PFSK-1 (cell line): ENCODE results near the gene MIEN1.

Source experiments
- FOXP2 ChIP-seq: optimal IDR thresholded peaks from 2 replicates; pipeline ENCODE3; 2011; ENCODE audit warnings: borderline replicate concordance, control low read depth, inconsistent platforms; ENCODE audit not compliant: insufficient read depth; ENCODE audit errors: extremely low read length, extremely low read depth
- POLR2AphosphoS5 ChIP-seq: IDR thresholded peaks from 2 replicates; pipeline ENCODE4 v1.6.1; 2012; ENCODE audit warnings: low read depth, mild to moderate bottlenecking, control low read depth, low read length, moderate library complexity
- SIN3A ChIP-seq: IDR thresholded peaks from 2 replicates; pipeline ENCODE4 v1.6.1; 2012; ENCODE audit warnings: mild to moderate bottlenecking, low read length, moderate library complexity, borderline replicate concordance; ENCODE audit not compliant: insufficient read depth
- TAF1 ChIP-seq: IDR thresholded peaks from 2 replicates; pipeline ENCODE4 v1.6.1; 2012; ENCODE audit warnings: low read length, control low read depth, borderline replicate concordance; ENCODE audit not compliant: insufficient read depth
- TF ChIP-seq, protein P1 (sequence below), 2 experiments: IDR thresholded peaks; 2 replicates each; pipeline versions ENCODE4 v1.6.1 to v1.8.0; 2011 to 2012; ENCODE audit warnings: low read depth in 2 of 2, low read length in 2 of 2, control low read depth in 1 of 2, inconsistent platforms in 1 of 2, mild to moderate bottlenecking in 1 of 2, moderate library complexity in 1 of 2; ENCODE audit not compliant: insufficient read depth in 1 of 2

Gene MIEN1

DNA sequence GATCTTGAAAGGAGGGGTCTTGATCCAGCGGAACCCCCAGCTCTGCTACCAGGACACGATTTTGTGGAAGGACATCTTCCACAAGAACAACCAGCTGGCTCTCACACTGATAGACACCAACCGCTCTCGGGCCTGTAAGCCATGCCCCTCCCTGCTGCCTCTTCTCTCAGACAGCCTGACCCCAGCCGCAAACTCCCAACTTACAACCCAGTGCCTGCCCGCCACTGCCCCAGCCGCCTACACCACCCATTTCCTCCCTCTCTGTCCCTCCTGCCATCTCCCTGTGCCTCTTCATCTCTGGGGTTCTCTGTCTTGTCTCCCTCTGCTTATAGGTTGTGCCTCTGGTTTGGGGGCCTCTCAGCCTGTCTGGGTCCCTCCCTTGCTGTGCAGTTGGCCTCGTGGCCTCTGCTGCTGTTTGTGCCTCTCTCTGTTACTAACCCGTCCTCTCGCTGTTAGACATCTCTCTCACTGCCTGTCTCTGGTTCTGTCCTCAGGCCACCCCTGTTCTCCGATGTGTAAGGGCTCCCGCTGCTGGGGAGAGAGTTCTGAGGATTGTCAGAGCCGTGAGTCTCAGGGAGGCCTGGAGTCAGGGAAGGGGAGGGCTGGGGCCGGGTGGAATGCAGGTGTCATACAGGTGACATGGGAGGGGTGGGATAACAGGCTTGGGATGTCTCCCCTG lies 20.9 kb downstream of the MIEN1 start:
- TF ChIP-seq TAF1 (no peak), FOXP2 (no peak), POLR2AphosphoS5 (no peak), SIN3A (no peak)
- TF ChIP-seq, protein P1, sequence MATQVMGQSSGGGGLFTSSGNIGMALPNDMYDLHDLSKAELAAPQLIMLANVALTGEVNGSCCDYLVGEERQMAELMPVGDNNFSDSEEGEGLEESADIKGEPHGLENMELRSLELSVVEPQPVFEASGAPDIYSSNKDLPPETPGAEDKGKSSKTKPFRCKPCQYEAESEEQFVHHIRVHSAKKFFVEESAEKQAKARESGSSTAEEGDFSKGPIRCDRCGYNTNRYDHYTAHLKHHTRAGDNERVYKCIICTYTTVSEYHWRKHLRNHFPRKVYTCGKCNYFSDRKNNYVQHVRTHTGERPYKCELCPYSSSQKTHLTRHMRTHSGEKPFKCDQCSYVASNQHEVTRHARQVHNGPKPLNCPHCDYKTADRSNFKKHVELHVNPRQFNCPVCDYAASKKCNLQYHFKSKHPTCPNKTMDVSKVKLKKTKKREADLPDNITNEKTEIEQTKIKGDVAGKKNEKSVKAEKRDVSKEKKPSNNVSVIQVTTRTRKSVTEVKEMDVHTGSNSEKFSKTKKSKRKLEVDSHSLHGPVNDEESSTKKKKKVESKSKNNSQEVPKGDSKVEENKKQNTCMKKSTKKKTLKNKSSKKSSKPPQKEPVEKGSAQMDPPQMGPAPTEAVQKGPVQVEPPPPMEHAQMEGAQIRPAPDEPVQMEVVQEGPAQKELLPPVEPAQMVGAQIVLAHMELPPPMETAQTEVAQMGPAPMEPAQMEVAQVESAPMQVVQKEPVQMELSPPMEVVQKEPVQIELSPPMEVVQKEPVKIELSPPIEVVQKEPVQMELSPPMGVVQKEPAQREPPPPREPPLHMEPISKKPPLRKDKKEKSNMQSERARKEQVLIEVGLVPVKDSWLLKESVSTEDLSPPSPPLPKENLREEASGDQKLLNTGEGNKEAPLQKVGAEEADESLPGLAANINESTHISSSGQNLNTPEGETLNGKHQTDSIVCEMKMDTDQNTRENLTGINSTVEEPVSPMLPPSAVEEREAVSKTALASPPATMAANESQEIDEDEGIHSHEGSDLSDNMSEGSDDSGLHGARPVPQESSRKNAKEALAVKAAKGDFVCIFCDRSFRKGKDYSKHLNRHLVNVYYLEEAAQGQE (IDR thresholded peaks at IDR 0.05; ENCODE audit: insufficient read depth in 1 of 2, low read depth in 2 of 2, low read length in 2 of 2) = no peak

DNA sequence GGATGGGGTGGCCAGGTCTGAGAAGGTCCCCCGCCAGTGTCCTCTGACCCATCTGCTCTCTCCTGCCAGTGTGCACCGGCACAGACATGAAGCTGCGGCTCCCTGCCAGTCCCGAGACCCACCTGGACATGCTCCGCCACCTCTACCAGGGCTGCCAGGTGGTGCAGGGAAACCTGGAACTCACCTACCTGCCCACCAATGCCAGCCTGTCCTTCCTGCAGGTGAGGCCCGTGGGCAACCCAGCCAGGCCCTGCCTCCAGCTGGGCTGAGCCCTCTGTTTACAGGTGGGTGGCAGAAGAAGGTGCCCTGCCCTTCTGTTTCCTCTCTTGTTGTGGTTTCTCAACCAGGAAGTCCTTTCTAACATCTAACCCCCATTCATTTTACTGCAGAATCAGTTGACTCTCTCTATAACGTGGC lies 23.4 kb downstream of the MIEN1 start:
- TF ChIP-seq, protein P1 (IDR thresholded peaks at IDR 0.05; ENCODE audit: insufficient read depth in 1 of 2, low read depth in 2 of 2, low read length in 2 of 2) = no peak
- TF ChIP-seq TAF1 (no peak), POLR2AphosphoS5 (no peak), FOXP2 (no peak), SIN3A (no peak)

- no peak for TF ChIP-seq POLR2AphosphoS5
- no peak for TF ChIP-seq FOXP2
- TF ChIP-seq, protein P1 (IDR thresholded peaks at IDR 0.05; ENCODE audit: insufficient read depth in 1 of 2, low read depth in 2 of 2, low read length in 2 of 2) = no peak
- TF ChIP-seq TAF1 = no peak
- TF ChIP-seq SIN3A = no peak
Observed at GRCh38 chr17:39706383-39706782, 23.9 kb downstream of the MIEN1 start.

DNA sequence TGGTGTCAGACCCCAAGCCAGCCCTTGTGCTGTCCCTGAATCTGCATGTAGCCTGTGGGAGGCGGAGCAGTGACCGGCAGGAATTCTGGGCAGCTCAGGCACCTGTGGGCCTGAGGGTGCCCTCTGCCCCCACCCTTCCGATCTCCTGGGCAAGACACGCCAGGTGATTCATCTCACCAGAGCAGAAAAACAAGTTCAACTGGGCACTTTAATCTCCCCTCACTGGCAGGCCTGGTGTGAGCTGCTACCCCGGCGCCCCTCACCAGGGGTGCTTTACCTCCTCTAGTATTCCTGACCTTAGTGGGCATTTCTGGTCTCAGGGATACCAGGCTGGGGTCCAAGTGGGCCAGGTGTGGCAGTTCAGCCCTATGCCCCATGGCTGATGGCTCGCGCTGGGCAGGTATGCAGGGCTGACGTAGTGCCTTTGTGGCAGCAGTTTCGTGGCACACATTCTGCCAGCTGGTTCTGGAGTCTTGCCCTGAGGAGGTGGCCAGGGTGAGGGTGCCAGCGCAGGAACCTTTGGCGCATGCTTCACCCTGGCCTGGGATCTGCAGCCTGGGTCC lies 24.5 kb downstream of the MIEN1 start:
- TF ChIP-seq, protein P1 (IDR thresholded peaks at IDR 0.05; ENCODE audit: insufficient read depth in 1 of 2, low read depth in 2 of 2, low read length in 2 of 2) = no peak
- no peak for TF ChIP-seq POLR2AphosphoS5
- TF ChIP-seq SIN3A = no peak
- TF ChIP-seq FOXP2 = no peak
- no peak for TF ChIP-seq TAF1
